ENCODE results near the gene MUC13. TPM values are rescaled to one million over a fixed set of nuclear protein-coding genes. Genes with fewer than 3 reads are reported as not detected.

The MUC13 gene
- total RNA-seq, 1 experiment from 2014 or later = 0.22 TPM

- Mint-ChIP-seq H3K27me3 (ENCODE audit: low read depth) (no peaks in the 10 kb centered on the region), H3K4me1 (no peaks in the 10 kb centered on the region; the same call in 1 of the 2 replicates), H3K9me3 (no peaks in the 10 kb centered on the region), H3K27ac (no peak overlapping the region), H3K36me3 (no peaks in the 10 kb centered on the region), H3K4me3 (no peak overlapping the region)
- no peak for ATAC-seq
- no peak for DNase-seq (ENCODE audit: low spot score)
- ChIA-PET POLR2A (no interaction called here), CTCF (no interaction called here)
- TF ChIP-seq NFATC4 (CRISPR knock-in tag; IDR thresholded peaks at IDR 0.05) = no peak
- TF ChIP-seq, protein P1, sequence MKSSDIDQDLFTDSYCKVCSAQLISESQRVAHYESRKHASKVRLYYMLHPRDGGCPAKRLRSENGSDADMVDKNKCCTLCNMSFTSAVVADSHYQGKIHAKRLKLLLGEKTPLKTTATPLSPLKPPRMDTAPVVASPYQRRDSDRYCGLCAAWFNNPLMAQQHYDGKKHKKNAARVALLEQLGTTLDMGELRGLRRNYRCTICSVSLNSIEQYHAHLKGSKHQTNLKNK (CRISPR knock-in tag; IDR thresholded peaks at IDR 0.05) = no peak
- no peak for TF ChIP-seq HMGXB4 (CRISPR knock-in tag; IDR thresholded peaks at IDR 0.05)
- TF ChIP-seq PRDM15 (CRISPR knock-in tag; IDR thresholded peaks at IDR 0.05) = no peak
- TF ChIP-seq SMAD3 (CRISPR knock-in tag; IDR thresholded peaks at IDR 0.05; ENCODE audit: borderline replicate concordance) = no peak
- TF ChIP-seq TP53 (CRISPR knock-in tag; IDR thresholded peaks at IDR 0.05) = no peak
- no peak for TF ChIP-seq ARID4B (CRISPR knock-in tag; IDR thresholded peaks at IDR 0.05; ENCODE audit: borderline replicate concordance)
- no peak for TF ChIP-seq ZNF396 (CRISPR knock-in tag; IDR thresholded peaks at IDR 0.05; ENCODE audit: borderline replicate concordance)
- TF ChIP-seq MAX (CRISPR knock-in tag; IDR thresholded peaks at IDR 0.05) = no peak
- TF ChIP-seq ATF6 (CRISPR knock-in tag; IDR thresholded peaks at IDR 0.05) = no peak
- TF ChIP-seq ZNF671 (CRISPR knock-in tag; IDR thresholded peaks at IDR 0.05) = no peak
- TF ChIP-seq NFYB (CRISPR knock-in tag; conservative IDR thresholded peaks at IDR 0.05; ENCODE audit: low read depth) = no peak
- TF ChIP-seq JAZF1 (CRISPR knock-in tag; IDR thresholded peaks at IDR 0.05) = no peak
- TF ChIP-seq ATF3 (CRISPR knock-in tag; conservative IDR thresholded peaks at IDR 0.05) = no peak
- no peak for TF ChIP-seq OVOL2 (CRISPR knock-in tag; IDR thresholded peaks at IDR 0.05; ENCODE audit: borderline replicate concordance)
Observed at GRCh38 chr3:124915254-124915653, 19.3 kb downstream of the MUC13 start.

All from WTC11 (cell line).